ENCODE results near the gene LAPTM5. TPM values are rescaled to one million over a fixed set of nuclear protein-coding genes. Genes with fewer than 3 reads are reported as not detected.

Gene LAPTM5
- total and polyA plus RNA-seq, 8 donors, result 4.6 to 48.4 (median 35.4) TPM

GRCh38 chr1:30781906-30782305 lies 24.3 kb upstream of the LAPTM5 start:
- Histone ChIP-seq H3K27me3 (peaks cover 0 to 10% (median 0%) of the 10 kb centered on the region in 3 donors), H3K4me1 (peaks cover 4 to 20% (median 9%) of the 10 kb centered on the region in 4 donors), H3K27ac (no peak overlapping the region), H3K36me3 (no peaks in the 10 kb centered on the region), H3K9me3 (no peaks in the 10 kb centered on the region), H3K4me3 (no peak overlapping the region)
- intact Hi-C loops (cut with DNase I; ENCODE audit: low total_unique reads), result loop anchor here (5.0 kb wide), 1 partner anchor 130 kb away; no protein-coding TSS in a partner anchor
- 60 to 76% (median 66%) methylated on average over 10 of the region's 10 CpGs for WGBS, 5 donors
- no peak for DNase-seq
- no peak for TF ChIP-seq POLR2AphosphoS5 (IDR thresholded peaks at IDR 0.05)

- Histone ChIP-seq H3K27ac (no peak overlapping the region), H3K4me3 (no peak overlapping the region), H3K9me3 (no peaks in the 10 kb centered on the region), H3K27me3 (peaks cover 0 to 10% (median 0%) of the 10 kb centered on the region in 3 donors), H3K36me3 (no peaks in the 10 kb centered on the region), H3K4me1 (peaks cover 4 to 20% (median 9%) of the 10 kb centered on the region in 4 donors)
- no peak for TF ChIP-seq POLR2A (IDR thresholded peaks at IDR 0.05)
- intact Hi-C loops (cut with DNase I; ENCODE audit: low total_unique reads), result loop anchor here (5.0 kb wide), 1 partner anchor 132 kb away; no protein-coding TSS in a partner anchor
- no peak for DNase-seq
- 47 to 66% (median 60%) methylated on average over 5 of the region's 5 CpGs for WGBS, 5 donors
Observed at GRCh38 chr1:30780409-30780808, 22.8 kb upstream of the LAPTM5 start.

GRCh38 chr1:30779294-30780071 lies 21.9 kb upstream of the LAPTM5 start:
- Histone ChIP-seq H3K36me3 (no peaks in the 10 kb centered on the region), H3K9me3 (no peaks in the 10 kb centered on the region), H3K4me3 (no peak overlapping the region), H3K27me3 (peaks cover 0 to 10% (median 0%) of the 10 kb centered on the region in 3 donors), H3K4me1 (peaks cover 4 to 20% (median 9%) of the 10 kb centered on the region in 4 donors), H3K27ac (no peak overlapping the region)
- WGBS, 5 donors, result 16 to 29% (median 18%) methylated on average over 11 to 12 of the region's 12 CpGs
- DNase-seq, result peak; percentile 89 to 90
- intact Hi-C loops (cut with DNase I; ENCODE audit: low total_unique reads), result loop anchor here (2.0 to 5.0 kb wide), 2 partner anchors 59 to 133 kb away; no protein-coding TSS in a partner anchor
- TF ChIP-seq CTCF (IDR thresholded peaks at IDR 0.05) (peak in 6 of 7 experiments; percentile 89 to 99 (median 96)), POLR2AphosphoS5 (IDR thresholded peaks at IDR 0.05) (no peak)

- no peak overlapping the region for H3K4me3 ChIP-seq
- WGBS, 5 donors, result 71 to 78% (median 76%) methylated on average over 6 of the region's 6 CpGs
- TF ChIP-seq POLR2AphosphoS5 (IDR thresholded peaks at IDR 0.05), result no peak
- TF ChIP-seq EP300 (IDR thresholded peaks at IDR 0.05), result no peak
- no peak for TF ChIP-seq CTCF (IDR thresholded peaks at IDR 0.05)
- no peak for TF ChIP-seq POLR2A (IDR thresholded peaks at IDR 0.05)
- intact Hi-C loops (cut with DNase I; ENCODE audit: low total_unique reads), result loop anchor here (2.0 kb wide), 1 partner anchor 58 kb away; no protein-coding TSS in a partner anchor
- no peaks in the 10 kb centered on the region for H3K9me3 ChIP-seq
- no peaks in the 10 kb centered on the region for H3K36me3 ChIP-seq
- no peak overlapping the region for H3K27ac ChIP-seq
- DNase-seq, result no peak
- peaks cover 0 to 10% (median 0%) of the 10 kb centered on the region in 3 donors for H3K27me3 ChIP-seq
- peaks cover 4 to 20% (median 9%) of the 10 kb centered on the region in 4 donors for H3K4me1 ChIP-seq
Observed at GRCh38 chr1:30778979-30779293, 21.4 kb upstream of the LAPTM5 start.

GRCh38 chr1:30778154-30778978 lies 20.8 kb upstream of the LAPTM5 start:
- intact Hi-C loops (cut with DNase I; ENCODE audit: low total_unique reads), result loop anchor here (2.0 kb wide), 1 partner anchor 58 kb away; no protein-coding TSS in a partner anchor
- Histone ChIP-seq H3K27me3 (peaks cover 0 to 10% (median 0%) of the 10 kb centered on the region in 3 donors), H3K4me3 (no peak overlapping the region), H3K36me3 (no peaks in the 10 kb centered on the region), H3K9me3 (no peaks in the 10 kb centered on the region), H3K27ac (no peak overlapping the region), H3K4me1 (peaks cover 4 to 20% (median 9%) of the 10 kb centered on the region in 4 donors)
- WGBS, 5 donors, result 59 to 64% (median 62%) methylated on average over 10 to 11 of the region's 11 CpGs
- TF ChIP-seq EP300 (IDR thresholded peaks at IDR 0.05) (no peak), POLR2AphosphoS5 (IDR thresholded peaks at IDR 0.05) (no peak), CTCF (IDR thresholded peaks at IDR 0.05) (no peak), POLR2A (IDR thresholded peaks at IDR 0.05) (no peak)
- peak; percentile 44 to 75 for DNase-seq
